NCI-H1694 treated with DMSO at 0.1 percent for 48 hours (cell line): ENCODE measurements around the gene LIMS2.

Experiments
- DNase-seq: peaks from one replicate; lab custom pipeline; 2025; lab: John Stamatoyannopoulos, UW

Gene LIMS2

GRCh38 chr2:127634626-127635379 is 40.5 kb downstream of the LIMS2 start:
- DNase-seq: no peak

GRCh38 chr2:127634066-127634617 is 41.2 kb downstream of the LIMS2 start:
- DNase-seq: peak; percentile 39

DNA sequence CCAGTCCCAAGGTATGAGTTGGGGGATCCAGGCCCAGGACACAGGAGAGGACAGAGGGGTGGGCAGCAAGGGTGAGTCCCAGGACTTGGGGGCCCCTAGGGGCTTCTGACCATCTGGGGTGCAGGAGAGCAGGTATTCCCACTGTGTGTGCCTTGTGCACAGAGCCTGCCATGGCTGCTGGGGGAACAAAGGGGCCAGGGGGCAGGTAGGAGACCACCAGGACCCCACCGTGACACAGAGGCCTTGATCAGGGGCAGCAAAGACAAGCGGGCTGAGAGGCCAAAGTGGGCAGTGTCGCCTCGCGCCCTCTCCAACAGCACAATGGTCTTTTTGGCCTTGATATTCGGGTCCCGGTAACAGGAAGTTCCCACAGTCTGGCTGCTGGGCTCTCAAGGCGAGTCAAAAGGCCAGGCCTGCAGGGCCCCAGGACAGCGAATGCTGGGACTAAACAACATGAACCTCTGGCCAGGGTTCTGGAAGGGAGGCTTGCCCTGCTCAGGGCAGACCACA is 41.7 kb downstream of the LIMS2 start:
- no peak for DNase-seq

DNA sequence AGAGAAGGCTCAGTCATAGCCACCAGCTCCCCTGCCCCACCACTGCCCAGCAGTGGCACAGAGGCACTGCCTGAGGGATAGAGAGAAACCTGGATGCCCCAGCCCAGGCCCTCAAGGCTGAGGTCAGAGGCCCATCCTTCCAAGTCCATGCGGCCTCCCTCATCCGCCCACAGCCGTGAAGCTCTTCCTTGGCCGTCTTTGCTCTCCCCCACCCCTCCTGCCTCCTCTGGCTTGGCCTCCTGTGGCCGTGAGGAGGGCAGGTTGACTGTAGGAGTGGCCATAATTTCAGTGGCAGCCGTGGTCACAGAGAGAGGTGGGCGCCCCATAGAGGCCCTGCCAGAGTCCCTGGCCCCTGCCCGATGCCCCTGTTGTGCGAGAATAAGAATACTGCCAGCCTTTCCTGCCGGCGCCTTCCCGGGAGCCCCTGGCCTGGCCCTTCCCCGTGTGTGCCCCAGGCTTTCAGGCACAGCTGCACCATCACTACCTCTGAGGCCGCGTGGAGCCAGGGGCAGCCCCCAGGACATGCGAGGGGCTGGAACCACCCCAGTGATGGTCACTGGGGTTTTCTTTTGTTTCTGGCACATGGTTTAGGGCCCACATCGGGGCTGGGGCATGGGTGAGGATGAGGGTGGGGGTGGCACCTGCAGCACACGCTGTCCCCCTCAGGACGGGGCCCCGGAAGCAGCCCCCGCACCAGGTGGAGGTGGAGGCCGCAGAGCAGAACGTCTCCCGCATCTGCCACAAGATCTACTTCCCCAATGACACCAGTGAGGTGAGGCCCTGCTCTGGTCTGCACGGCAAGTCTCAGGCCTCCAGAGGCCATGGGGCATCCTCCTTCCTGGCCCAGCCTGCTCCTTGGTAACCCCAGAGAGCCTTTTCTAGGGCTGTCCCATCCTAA is 42.5 kb downstream of the LIMS2 start:
- no peak for DNase-seq

GRCh38 chr2:127631997-127632581 is 43.2 kb downstream of the LIMS2 start:
- DNase-seq: no peak

- no peak for DNase-seq
These were observed 43.8 kb downstream of the LIMS2 start for GRCh38 chr2:127631541-127631996.

GRCh38 chr2:127630864-127631540 is 44.3 kb downstream of the LIMS2 start:
- no peak for DNase-seq

DNA sequence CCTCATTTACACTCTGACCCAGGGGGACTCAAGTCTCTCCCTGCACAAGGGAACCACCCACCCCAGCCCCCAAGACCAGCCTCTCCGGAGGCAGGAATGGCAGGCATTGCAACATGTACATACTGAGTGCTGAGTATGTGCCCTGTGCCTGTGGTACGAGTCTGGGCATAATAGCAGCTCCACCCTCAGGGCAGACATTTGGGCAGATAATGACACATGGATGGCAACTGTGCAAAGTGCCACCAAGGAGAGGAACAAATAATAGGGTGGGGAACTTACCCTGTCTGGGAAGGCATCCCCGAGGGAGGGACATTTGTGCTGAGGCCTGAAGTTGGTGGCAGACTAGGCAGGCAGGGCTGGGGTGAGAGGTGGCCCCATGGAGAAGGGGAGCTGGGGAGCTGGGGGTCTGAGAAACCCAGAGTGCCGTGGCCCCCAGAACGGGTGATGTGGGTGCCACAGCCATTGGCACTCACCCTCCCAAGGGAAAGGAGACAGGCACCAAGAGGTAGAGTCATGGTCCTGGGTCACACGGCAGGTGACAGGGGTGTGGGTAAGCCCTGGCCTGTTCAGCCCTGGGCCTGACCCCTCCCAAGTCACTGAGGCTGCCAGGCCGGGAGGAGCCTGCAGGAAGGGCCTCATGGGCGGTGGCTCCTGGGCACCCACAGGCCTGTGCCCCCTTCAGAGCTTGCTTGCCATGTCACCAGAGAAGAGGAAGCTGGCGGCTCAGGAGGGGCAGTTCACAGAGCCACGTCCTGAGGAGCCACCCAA is 45.0 kb downstream of the LIMS2 start:
- no peak for DNase-seq

- no peak for DNase-seq
These were observed 45.7 kb downstream of the LIMS2 start for GRCh38 chr2:127629637-127630036.

- no peak for DNase-seq
These were observed 46.3 kb downstream of the LIMS2 start for GRCh38 chr2:127628767-127629614.

DNA sequence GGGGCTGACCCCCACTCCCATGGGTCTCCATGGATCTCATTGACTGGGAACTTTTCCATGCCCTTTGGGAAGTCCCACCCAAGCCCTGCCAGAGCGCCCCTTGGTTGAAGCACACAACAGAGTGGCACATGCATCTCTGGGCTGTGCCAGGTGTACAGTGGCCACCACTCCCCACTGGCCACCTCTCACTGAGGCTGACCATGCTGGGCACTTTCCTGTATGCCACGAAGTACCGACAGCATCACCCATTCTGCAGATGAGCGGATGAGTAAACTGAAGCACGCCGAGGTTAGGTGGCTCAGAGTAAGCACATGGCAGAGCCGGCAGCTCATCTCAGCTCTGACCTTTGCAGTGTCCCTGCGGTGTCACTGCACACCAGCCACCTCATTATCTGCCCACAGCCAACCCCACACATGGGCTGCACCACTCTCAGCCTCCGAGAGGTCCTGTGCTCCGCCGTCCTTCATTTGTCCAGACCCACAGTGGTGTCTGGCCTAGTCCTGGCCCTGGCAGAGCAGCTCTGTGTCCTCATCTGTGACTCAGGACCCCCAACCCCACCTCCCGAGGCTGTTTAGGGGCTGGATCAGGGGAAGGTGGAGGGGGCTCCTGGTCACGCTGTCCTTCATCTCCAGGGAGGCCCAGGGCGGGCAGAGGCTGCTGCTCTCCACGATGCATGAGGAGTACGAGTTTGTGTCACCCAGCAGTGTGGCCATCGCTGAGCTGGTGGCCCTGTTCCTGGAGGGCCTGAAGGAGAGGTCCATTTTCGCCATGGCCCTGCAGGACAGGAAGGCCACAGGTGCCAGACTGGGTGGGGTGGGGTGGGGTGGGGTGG is 47.4 kb downstream of the LIMS2 start:
- DNase-seq: no peak

DNA sequence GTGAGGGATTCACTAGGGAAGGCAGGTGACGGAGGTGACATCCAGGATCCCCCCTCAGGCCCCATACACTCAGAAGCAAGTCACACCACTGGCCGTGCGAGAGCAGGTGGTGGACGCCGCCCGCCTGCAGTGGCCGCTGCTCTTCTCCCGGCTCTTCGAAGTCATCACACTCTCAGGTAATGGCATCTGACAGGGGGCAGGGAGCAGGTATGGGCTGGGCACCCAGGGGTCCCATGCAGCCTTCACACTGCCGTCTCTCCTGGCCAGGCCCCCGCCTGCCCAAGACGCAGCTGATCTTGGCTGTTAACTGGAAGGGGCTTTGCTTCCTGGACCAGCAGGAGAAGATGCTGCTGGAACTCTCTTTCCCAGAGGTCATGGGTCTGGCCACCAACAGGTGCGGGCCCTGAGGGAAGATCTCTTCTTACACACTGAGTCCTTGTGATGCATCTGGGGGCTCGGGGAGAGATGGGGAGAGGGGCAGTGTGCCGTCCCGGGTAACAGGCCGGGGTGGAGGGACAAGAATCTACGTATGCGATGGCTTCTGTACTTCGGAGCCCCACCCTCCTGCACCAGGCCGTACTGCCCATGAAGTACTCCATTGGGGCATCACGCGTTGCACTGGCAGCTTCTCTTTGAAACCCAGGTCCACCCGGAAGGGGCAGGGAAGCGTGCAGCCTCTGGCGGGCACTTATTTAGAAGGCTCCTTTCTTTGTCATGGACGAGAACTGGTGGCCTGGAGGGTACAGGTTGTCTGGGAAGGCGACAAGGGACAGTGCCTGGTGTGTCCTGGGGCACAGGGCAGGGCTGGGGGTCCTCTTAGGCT is 48.2 kb downstream of the LIMS2 start:
- no peak for DNase-seq

- DNase-seq: no peak
These were observed 49.2 kb downstream of the LIMS2 start for GRCh38 chr2:127626175-127626574.

DNA sequence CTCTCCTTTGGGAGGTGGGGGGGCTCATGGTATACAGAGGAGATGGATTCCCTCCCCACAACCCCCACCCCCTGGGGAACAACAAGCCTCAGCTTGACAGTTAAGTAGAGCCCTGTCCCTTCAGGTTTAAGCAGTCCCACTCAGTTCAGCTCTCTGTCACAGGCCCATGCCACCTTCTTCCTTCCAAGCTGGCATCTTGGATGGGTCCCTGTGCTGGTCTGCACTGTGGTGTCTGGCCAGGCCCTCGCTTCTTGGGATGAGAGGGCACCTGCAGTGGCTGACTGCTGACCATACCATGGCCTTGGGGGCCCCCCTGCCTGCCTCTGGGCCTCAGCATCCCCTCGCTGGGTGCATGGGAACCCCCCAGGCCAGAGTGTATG is 49.8 kb downstream of the LIMS2 start:
- DNase-seq: no peak

GRCh38 chr2:127624756-127625571 is 50.4 kb downstream of the LIMS2 start:
- no peak for DNase-seq

DNA sequence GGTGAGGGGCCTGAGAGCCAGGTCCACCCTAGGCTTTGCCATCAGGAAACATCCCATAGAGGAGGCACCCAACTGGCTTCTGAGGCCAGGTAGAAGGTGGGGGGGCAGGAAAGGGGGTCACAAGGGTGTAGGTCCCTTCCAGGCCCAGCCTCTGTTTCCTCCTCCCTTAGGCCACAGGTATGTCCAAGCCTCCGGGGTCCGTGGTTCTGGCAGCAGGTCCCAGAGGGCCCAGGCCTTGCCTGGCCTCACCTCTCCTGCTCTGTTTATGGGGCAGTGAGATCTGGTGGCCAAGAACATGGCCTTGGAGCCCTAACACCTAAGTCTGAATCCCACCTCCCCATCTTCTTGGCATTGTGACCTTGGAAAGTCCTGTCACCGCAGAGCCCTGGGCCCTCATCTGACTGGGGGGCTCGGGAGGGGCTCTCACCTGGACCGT is 51.0 kb downstream of the LIMS2 start:
- no peak for DNase-seq
